GM21786 (cell line): ENCODE measurements around the gene SBK3.
"Not testable (repeated sequence)": the region's sequence is repeated elsewhere in the genome, so short reads cannot be mapped to it uniquely, and the experiment has no call there.

Experiments used
- ATAC-seq: cut with Tn5 transposase; IDR thresholded peaks from one replicate; pipeline ENCODE4 v1.9.1; 2021; ENCODE audit not compliant: unreplicated experiment

SBK3 gene

GRCh38 chr19:55578031-55578760, 32.9 kb upstream of the SBK3 start:
- no peak for ATAC-seq

DNA sequence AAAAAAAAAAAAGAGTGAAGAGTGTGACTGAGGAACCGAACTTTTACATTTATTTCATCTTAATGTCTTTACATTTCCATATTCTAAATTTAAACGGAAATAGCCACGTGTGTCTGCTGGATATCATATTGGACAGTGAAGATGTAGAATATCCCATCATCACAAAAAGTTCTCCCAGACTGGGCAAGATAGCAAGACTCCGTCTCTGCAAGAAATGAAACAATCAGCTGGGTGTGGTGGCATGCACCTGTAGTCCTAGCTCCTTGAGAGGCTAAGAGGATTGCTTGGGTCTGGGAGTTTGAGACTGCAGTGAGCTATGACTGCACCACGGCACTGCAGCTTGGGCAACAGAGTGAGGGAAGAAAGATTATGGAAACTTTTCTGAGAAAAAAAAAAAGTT, 31.4 kb upstream of the SBK3 start:
- ATAC-seq, result no peak

DNA sequence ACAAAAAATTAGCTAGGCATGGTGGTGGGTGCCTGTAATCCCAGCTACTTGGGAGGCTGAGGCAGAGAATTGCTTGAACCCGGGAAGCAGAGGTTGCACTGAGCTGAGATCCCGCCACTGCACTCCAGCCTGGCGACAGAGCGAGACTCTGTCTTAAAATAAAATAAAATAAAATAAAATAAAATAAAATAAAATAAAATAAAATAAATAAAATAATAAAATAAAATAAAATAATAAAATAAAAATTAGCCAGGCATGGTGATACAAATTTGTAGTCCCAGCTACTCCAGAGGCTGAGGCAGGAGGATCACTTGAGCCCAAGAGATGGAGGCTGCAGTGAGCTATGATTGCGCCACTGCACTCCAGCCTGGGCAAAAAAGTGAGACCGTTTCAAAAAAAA, 28.6 kb upstream of the SBK3 start:
- not testable (repeated sequence) for ATAC-seq

DNA sequence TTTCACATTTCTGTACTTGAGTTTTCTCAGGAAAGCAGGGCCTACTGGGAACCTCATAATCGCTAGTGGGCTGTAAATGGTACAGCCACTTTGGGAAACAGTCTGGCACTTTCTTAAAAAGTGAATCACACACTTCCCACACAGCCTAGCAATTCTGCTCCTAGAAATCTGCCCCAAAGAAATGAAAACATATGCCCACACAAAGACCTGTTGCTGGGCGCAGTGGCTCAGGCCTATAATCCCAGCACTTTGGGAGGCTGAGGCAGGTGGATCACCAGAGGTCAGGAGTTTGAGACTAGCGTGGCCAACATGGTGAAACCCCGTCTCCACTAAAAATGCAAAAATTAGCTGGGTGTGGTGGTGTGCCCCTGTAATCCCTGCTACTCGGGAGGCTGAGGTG, 24.1 kb upstream of the SBK3 start:
- ATAC-seq, result not testable (repeated sequence)

GRCh38 chr19:55567708-55568328, 22.5 kb upstream of the SBK3 start:
- no peak for ATAC-seq

- ATAC-seq, result no peak
These were observed 21.5 kb upstream of the SBK3 start for GRCh38 chr19:55566823-55567222.

DNA sequence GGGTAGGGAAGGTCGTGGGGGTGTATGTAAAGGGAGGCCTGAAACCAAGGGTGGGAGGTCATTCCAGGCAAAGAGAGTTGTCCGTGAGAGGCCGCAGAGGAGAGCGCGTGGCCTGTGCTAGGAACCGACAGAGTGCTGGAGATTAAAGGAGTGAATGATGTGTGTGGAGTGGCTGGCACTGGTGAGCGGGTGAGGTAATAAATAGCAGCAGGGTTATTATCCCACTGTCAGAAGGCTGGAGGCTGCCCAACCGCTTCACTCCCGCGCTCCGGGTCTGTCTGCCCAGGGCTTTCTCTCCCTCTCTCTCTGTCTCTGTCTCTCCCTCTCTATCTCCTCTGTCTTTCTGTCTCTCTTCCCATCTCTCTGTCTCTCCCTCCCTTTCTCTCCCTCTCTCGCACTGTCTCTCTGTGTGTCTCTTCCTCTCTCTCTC, 17.9 kb upstream of the SBK3 start:
- ATAC-seq, result no peak

GRCh38 chr19:55559684-55560083, 14.3 kb upstream of the SBK3 start:
- no peak for ATAC-seq

GRCh38 chr19:55554741-55555152, 9.4 kb upstream of the SBK3 start:
- ATAC-seq, result no peak

DNA sequence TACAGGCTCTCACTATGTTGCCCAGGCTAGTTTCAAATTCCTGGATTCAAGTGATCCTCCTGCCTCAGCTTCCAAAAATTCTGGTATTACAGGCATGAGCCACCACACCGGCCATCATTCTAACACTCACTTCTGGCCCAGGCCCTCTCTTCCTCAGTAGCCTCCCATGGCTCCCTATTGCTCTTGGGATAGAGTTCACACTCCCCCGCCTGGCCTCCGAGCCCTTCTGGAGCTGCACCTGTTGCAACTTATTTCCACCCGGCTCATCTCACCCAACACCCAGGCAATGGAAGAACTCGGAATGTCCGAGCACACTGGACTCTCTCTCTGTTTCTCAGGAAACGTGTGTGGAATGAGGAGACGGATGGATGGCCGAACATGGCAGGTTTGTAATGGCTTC, 9.0 kb upstream of the SBK3 start:
- no peak for ATAC-seq

DNA sequence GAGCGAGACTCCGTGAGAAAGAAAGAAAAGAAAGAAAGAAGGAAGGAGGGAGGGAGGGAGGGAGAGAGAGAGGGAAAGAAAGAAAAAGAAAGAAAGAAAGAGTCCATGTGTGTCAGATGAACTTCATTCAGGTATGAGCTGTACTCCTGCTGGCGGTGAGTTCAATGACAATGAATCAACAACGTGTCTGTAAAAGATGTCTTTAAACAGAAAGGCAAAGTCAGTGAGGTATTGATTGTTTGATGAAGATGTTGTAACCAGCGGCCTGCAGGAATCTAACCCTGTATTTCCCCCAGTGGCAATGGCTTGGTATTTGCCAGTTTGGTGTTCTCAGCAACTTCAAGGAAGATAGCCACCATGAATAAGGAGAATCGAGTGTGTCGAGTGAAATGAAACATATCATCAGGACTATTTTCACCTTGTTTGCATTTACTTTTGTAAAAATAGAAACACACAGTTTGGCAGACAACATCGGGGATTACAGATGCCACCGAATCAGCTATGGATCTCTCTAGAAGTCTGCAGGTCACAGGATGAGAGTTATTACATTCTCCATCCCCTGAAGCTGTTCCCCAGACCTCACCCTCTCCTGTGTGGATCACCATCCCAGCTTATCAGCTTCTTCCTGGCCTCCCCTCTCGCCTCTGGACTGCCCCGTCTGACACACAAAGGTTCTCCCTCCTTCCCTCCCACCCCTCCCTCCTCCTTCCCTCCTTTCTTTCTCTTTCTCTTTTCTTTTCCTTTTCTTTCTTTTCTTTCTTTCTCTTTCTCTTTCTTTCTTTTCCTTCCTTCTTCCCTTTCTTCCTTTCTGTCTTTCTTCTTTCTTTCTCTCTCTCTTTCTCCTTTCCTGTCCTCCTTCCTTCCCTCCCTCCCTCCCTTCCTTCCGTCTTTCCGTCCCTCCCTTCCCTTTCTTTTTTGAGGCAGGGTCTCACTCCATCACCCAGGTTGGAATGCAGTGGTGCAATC, 8.2 kb upstream of the SBK3 start:
- no peak for ATAC-seq

GRCh38 chr19:55552620-55553019, 7.3 kb upstream of the SBK3 start:
- ATAC-seq, result no peak

DNA sequence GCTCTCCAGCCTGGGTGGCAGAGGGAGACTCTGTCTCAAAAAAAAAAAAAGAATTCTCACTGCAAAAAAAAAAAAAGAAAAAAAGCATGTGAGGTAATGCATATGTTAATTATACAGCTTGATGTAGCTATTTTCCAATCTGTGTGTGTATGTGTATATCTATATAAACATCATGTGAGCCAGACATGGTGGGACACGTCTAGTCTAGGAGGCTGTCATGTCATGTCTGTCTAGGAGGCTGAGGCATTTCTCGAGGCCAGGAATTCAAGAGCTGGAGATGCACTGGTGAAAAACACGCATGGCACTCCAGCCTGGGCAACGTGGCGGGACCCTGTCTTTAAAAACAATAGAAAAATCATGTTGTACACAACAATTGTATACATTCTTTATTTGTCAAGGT, 6.9 kb upstream of the SBK3 start:
- ATAC-seq, result no peak

GRCh38 chr19:55550321-55550650, 4.9 kb upstream of the SBK3 start:
- ATAC-seq, result no peak

DNA sequence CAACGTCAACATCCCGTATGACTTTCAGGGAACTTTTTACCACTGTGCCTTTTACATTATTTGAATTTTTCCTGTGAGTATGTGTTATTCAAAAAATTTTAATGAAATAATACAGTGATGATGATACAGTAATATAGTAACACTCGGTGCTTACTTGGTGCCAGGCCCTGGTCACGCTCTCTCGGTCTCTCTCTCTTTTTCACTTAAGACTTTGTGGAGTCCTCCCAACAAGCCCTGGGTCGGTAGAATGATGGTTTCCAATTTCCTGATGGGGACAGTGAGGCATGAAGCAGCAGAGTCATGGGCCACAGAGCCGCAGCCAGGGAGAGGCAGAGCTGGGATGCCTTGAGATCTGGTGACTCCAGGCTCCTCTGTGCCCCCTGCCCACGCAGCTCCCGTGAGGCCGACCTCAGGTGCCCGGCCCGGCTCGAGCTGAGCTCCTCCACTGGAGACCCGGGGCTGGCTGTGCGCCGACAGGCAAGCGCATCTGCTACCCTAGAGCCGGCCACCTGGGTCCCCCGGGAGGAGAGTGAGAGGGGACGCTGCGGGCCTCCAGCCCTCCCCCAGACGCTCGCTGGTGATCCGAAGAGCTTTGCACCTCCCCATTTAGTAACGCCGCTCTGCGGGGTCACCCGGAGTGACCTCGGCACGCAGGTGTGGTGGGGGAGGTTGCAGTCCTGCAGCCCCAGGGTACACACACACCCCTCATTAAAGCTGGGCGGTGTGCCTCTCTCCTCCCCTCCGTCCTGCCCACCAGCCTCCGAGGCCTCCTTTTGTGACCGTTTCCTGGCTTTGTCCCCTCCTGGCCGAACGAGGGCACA, 4.4 kb upstream of the SBK3 start:
- ATAC-seq, result no peak

DNA sequence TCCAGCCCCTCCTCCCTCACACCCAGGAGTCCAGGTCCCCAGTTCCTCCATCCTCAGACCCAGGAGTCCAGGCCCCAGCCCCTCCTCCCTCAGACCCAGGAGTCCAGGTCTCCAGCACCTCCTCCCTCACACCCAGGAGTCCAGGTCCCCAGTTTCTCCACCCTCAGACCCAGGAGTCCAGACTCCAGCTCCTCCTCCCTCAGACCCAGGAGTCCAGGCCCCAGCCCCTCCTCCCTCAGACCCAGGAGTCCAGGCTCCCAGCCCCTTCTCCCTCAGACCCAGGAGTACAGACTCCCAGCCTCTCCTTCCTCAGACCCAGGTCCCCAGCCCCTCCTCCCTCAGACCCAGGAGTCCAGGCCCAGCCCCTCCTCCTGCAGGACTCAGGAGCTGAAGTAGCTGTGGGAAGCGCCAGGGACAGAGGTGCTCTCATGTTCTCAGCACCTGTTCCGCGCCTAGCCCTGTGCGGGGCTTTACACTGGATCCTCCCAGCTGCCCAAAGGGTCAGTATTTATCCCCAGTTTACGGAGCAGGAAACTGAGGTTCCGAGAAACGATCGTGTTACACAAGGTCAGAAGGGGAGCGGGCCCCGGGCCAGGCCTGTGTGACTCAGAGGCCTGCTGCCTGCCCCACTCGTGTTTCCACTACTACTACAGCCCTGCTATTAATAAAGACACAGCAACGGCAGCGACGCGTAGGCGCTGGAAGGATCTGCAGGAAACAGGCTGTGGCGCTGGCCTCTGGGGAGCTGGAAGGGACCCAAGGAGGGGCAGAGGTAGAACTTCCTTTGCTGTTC, 1.7 kb upstream of the SBK3 start:
- ATAC-seq, result no peak

DNA sequence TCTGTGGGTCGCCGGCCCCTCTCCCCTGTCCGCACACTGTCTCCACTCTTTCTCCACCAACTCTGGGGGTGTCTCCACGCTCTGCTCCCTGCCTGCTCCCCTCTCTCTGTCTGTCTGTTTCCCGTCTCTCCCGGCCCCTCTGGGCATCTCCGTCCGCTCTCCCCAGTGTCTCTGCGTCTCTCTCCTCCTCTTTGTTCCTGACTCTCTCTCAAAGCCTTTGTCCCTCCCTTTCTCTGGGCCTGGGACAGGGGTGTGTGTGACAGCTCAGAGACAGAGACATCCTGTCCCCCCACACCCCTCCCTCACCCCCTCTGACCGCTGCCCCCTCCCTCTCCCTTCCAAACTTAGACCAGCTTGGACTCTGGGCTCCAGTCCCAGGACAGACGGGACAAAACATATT, 668 bp upstream of the SBK3 start:
- no peak for ATAC-seq

DNA sequence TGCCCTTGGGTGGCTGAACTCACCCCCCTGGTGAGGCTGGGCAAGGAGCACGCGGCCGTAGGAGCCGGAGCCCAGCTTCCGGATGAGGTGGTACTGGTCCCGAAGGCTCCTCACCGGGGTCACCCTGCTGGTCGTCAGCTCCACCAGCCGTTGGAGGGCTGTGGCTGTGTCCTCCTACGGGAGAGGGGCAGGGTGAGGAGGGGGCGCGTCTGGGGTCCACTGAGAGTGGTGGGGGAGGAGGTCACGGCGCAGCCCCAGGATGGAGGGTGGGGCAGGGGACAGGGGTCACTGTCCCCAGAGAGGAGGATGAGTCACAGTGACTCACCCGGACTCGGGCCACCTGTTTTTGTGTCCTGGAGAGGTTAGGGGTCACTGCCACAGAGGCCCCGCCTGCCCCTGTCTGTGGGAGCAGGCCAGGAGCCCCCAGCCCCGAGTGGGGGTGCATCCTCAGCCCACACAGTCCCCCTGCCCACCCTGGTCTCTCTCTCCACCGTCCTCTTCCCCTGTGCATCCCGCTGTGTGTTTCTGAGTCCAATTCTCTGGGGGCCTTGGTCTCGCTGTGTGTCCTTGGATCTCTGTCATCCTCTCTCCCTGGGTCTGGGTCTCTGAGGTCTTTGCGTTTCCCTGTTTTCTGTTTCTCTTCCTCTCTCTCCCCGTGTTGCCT, 435 bp downstream of the SBK3 start:
- ATAC-seq, result no peak

DNA sequence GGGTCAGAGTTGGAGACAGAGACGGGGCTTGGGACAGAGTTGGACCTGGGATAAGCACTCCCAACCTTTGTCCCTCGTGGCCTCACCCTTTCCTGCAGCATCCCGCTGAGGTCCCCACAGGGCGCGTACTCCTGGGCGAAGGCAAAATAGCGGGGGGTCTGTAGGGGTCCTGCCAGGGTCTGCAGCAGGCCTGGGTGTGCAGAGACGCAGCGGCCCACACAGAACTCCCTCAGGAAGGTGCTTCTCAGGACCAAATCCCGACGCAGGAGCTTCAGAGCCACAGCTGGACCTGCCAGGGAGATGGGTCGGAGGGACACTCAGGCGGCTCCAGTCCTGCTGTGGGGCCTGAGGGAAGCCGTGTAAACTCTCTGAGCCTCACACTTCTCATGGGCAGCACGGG, 1.3 kb downstream of the SBK3 start:
- no peak for ATAC-seq

- no peak for ATAC-seq
These were observed 1.8 kb downstream of the SBK3 start for GRCh38 chr19:55543567-55543966.
